HUES48 (cell line): ENCODE results near the gene GOLIM4.

Source experiments
- H3K27ac ChIP-seq: one replicate; pipeline ENCODE4 v1.7.0; 2013; ENCODE audit warnings: low read depth, low read length, inconsistent platforms
- H3K27me3 ChIP-seq: 2 replicates; pipeline ENCODE4 v1.6.1; 2013; ENCODE audit warnings: mild to moderate bottlenecking, low read length; ENCODE audit not compliant: control insufficient read depth, insufficient read depth
- H3K36me3 ChIP-seq: 2 replicates; pipeline ENCODE4 v1.6.1; 2013; ENCODE audit warnings: low read length; ENCODE audit not compliant: control insufficient read depth, insufficient read depth
- H3K4me1 ChIP-seq: 2 replicates; pipeline ENCODE4 v1.6.1; 2013; ENCODE audit warnings: mild to moderate bottlenecking, low read length; ENCODE audit not compliant: control insufficient read depth, insufficient read depth
- H3K4me3 ChIP-seq: 2 replicates; pipeline ENCODE4 v1.5.1; 2013; ENCODE audit warnings: mild to moderate bottlenecking, low read depth, low read length
- H3K9ac ChIP-seq: 2 replicates; pipeline ENCODE4 v1.6.1; 2013; ENCODE audit warnings: mild to moderate bottlenecking, low read depth, low read length, moderate library complexity
- H3K9me3 ChIP-seq: 2 replicates; pipeline ENCODE4 v1.6.1; 2013; ENCODE audit warnings: low read length; ENCODE audit not compliant: control insufficient read depth, insufficient read depth

Gene GOLIM4

GRCh38 chr3:168088106-168088720 lies 7.5 kb downstream of the GOLIM4 start:
- Histone ChIP-seq H3K4me3 (no peak overlapping the region), H3K36me3 (no peaks in the 10 kb centered on the region), H3K9ac (no peak overlapping the region), H3K4me1 (peaks cover 43% of the 10 kb centered on the region), H3K27ac (no peak overlapping the region), H3K27me3 (no peaks in the 10 kb centered on the region), H3K9me3 (no peaks in the 10 kb centered on the region)

GRCh38 chr3:168087539-168087938 lies 8.2 kb downstream of the GOLIM4 start:
- Histone ChIP-seq H3K4me1 (peaks cover 38% of the 10 kb centered on the region), H3K27ac (no peak overlapping the region), H3K9me3 (no peaks in the 10 kb centered on the region), H3K9ac (no peak overlapping the region), H3K4me3 (no peak overlapping the region), H3K27me3 (no peaks in the 10 kb centered on the region), H3K36me3 (no peaks in the 10 kb centered on the region)

- no peak overlapping the region for H3K27ac ChIP-seq
- H3K27me3 ChIP-seq = no peaks in the 10 kb centered on the region
- H3K4me1 ChIP-seq = peaks cover 38% of the 10 kb centered on the region
- no peak overlapping the region for H3K9ac ChIP-seq
- no peaks in the 10 kb centered on the region for H3K9me3 ChIP-seq
- H3K4me3 ChIP-seq = no peak overlapping the region
- H3K36me3 ChIP-seq = no peaks in the 10 kb centered on the region
Observed at GRCh38 chr3:168086541-168087260, 9.0 kb downstream of the GOLIM4 start.

- H3K4me3 ChIP-seq = no peak overlapping the region
- no peak overlapping the region for H3K9ac ChIP-seq
- H3K9me3 ChIP-seq = no peaks in the 10 kb centered on the region
- no peaks in the 10 kb centered on the region for H3K27me3 ChIP-seq
- peaks cover 47% of the 10 kb centered on the region for H3K4me1 ChIP-seq
- no peaks in the 10 kb centered on the region for H3K36me3 ChIP-seq
- no peak overlapping the region for H3K27ac ChIP-seq
Observed at GRCh38 chr3:168085491-168086119, 10.1 kb downstream of the GOLIM4 start.

- H3K27ac ChIP-seq = no peak overlapping the region
- H3K27me3 ChIP-seq = no peaks in the 10 kb centered on the region
- H3K4me1 ChIP-seq = peaks cover 41% of the 10 kb centered on the region
- H3K9me3 ChIP-seq = no peaks in the 10 kb centered on the region
- H3K9ac ChIP-seq = no peak overlapping the region
- no peak overlapping the region for H3K4me3 ChIP-seq
- H3K36me3 ChIP-seq = no peaks in the 10 kb centered on the region
Observed at GRCh38 chr3:168083906-168084305, 11.8 kb downstream of the GOLIM4 start.

GRCh38 chr3:168081856-168082255 lies 13.9 kb downstream of the GOLIM4 start:
- no peaks in the 10 kb centered on the region for H3K9me3 ChIP-seq
- no peaks in the 10 kb centered on the region for H3K36me3 ChIP-seq
- H3K27me3 ChIP-seq = no peaks in the 10 kb centered on the region
- no peak overlapping the region for H3K4me3 ChIP-seq
- no peak overlapping the region for H3K9ac ChIP-seq
- peaks cover 31% of the 10 kb centered on the region for H3K4me1 ChIP-seq
- no peak overlapping the region for H3K27ac ChIP-seq

GRCh38 chr3:168081171-168081771 lies 14.5 kb downstream of the GOLIM4 start:
- Histone ChIP-seq H3K9me3 (no peaks in the 10 kb centered on the region), H3K9ac (no peak overlapping the region), H3K27me3 (no peaks in the 10 kb centered on the region), H3K4me1 (peaks cover 31% of the 10 kb centered on the region), H3K27ac (no peak overlapping the region), H3K4me3 (no peak overlapping the region), H3K36me3 (no peaks in the 10 kb centered on the region)

- H3K27me3 ChIP-seq = no peaks in the 10 kb centered on the region
- H3K4me3 ChIP-seq = no peak overlapping the region
- no peaks in the 10 kb centered on the region for H3K9me3 ChIP-seq
- no peaks in the 10 kb centered on the region for H3K36me3 ChIP-seq
- no peak overlapping the region for H3K9ac ChIP-seq
- H3K4me1 ChIP-seq = peaks cover 31% of the 10 kb centered on the region
- H3K27ac ChIP-seq = no peak overlapping the region
Observed at GRCh38 chr3:168080499-168081170, 15.1 kb downstream of the GOLIM4 start.

GRCh38 chr3:168080022-168080421 lies 15.7 kb downstream of the GOLIM4 start:
- Histone ChIP-seq H3K36me3 (no peaks in the 10 kb centered on the region), H3K9ac (no peak overlapping the region), H3K9me3 (no peaks in the 10 kb centered on the region), H3K27me3 (no peaks in the 10 kb centered on the region), H3K4me1 (peaks cover 31% of the 10 kb centered on the region), H3K27ac (no peak overlapping the region), H3K4me3 (no peak overlapping the region)

- Histone ChIP-seq H3K9ac (no peak overlapping the region), H3K27me3 (no peaks in the 10 kb centered on the region), H3K4me3 (no peak overlapping the region), H3K9me3 (no peaks in the 10 kb centered on the region), H3K4me1 (peaks cover 28% of the 10 kb centered on the region), H3K27ac (no peak overlapping the region), H3K36me3 (no peaks in the 10 kb centered on the region)
Observed at GRCh38 chr3:168077091-168077490, 18.6 kb downstream of the GOLIM4 start.
